Caco-2 (cell line): Measurements from ENCODE around the gene CDS1. TPM values are rescaled to one million over a fixed set of nuclear protein-coding genes. Genes with fewer than 3 reads are reported as not detected.

Experiments used
- BruUV-seq: library from RNA; stranded (reverse); fragments of 400-500 nt; replicated peaks from 2 replicates; lab custom pipeline; 2021; lab: Mats Ljungman, UMichigan
- CTCF ChIA-PET: fragments of 300-600 bp; sonication (Branson Sonifier 250); formaldehyde crosslinking; loops from one replicate; lab custom pipeline; 2022; ENCODE audit warnings: antibody characterized with exemption; lab: Charles Lee
- POLR2A ChIA-PET: fragments of 300-600 bp; sonication (Branson Sonifier 250); formaldehyde crosslinking; loops from one replicate; lab custom pipeline; 2022; ENCODE audit warnings: antibody characterized with exemption; lab: Charles Lee
- DNase-seq, 2 experiments: peaks; one replicate each; pipeline versions ENCODE4 v3.0.0 to v3.0.0-alpha.2; 2020 to 2022
- H3K27me3 ChIP-seq: replicated peaks from 2 replicates; pipeline ENCODE4 v1.6.0; 2011; ENCODE audit warnings: low read length; ENCODE audit not compliant: control insufficient read depth, insufficient read depth
- H3K36me3 ChIP-seq: 2 replicates; pipeline ENCODE4 v1.5.1; 2011; ENCODE audit warnings: low read length; ENCODE audit not compliant: control insufficient read depth, insufficient read depth
- H3K4me1 ChIP-seq: fragments of 250-450 bp; sonication (Bioruptor Pico); 2 replicates; pipeline ENCODE4 v1.5.1; 2020; ENCODE audit warnings: mild to moderate bottlenecking
- H3K4me3 ChIP-seq: 2 replicates; pipeline ENCODE4 v1.5.1; 2011; ENCODE audit warnings: low read depth, mild to moderate bottlenecking, control low read depth, low read length
- H3K9me3 ChIP-seq: fragments of 250-450 bp; sonication (Bioruptor Pico); 2 replicates; pipeline ENCODE4 v1.5.1; 2020; ENCODE audit warnings: mild to moderate bottlenecking, moderate library complexity
- H3K27ac Mint-ChIP-seq: one replicate; pipeline ENCODE4 v1.8.0; 2022; ENCODE audit warnings: mixed read lengths; ENCODE audit not compliant: unreplicated experiment
- H3K27me3 Mint-ChIP-seq: one replicate; pipeline ENCODE4 v1.8.0; 2022; ENCODE audit warnings: mixed read lengths; ENCODE audit not compliant: insufficient read depth, unreplicated experiment
- H3K36me3 Mint-ChIP-seq: one replicate; pipeline ENCODE4 v1.8.0; 2022; ENCODE audit warnings: mild to moderate bottlenecking, mixed read lengths; ENCODE audit not compliant: insufficient read depth, unreplicated experiment
- H3K4me1 Mint-ChIP-seq: one replicate; pipeline ENCODE4 v1.8.0; 2022; ENCODE audit warnings: low read depth, mixed read lengths; ENCODE audit not compliant: unreplicated experiment
- H3K4me3 Mint-ChIP-seq: one replicate; pipeline ENCODE4 v1.8.0; 2022; ENCODE audit warnings: mild to moderate bottlenecking, moderate library complexity, mixed read lengths; ENCODE audit not compliant: unreplicated experiment
- H3K9me3 Mint-ChIP-seq: one replicate; pipeline ENCODE4 v1.8.0; 2022; ENCODE audit warnings: mixed read lengths; ENCODE audit not compliant: unreplicated experiment
- CTCF ChIP-seq, 2 experiments: fragments of 200-600 bp in 1 of 2; IDR thresholded peaks; 1 replicate in 1 of 2; 2 replicates in 1 of 2; pipeline versions ENCODE4 v1.5.1 to v1.8.0; 2011 to 2022; ENCODE audit warnings: antibody characterized with exemption in 1 of 2, control low read depth in 1 of 2, inconsistent platforms in 1 of 2, low read depth in 1 of 2, low read length in 1 of 2, mild to moderate bottlenecking in 1 of 2, moderate library complexity in 1 of 2; ENCODE audit not compliant: insufficient read depth in 1 of 2, severe bottlenecking in 1 of 2, unreplicated experiment in 1 of 2
- intact Hi-C: fragments of 100-400 bp; cut with micrococcal nuclease; formaldehyde crosslinking; loops from one replicate; pipeline ENCODE4 v1.10.0; 2022; ENCODE audit not compliant: unreplicated experiment
- total RNA-seq: library from RNA; stranded (reverse); gene quantifications from 2 replicates; pipeline ENCODE4 v1.2.3, GENCODE V29; 2022

Gene CDS1
- total RNA-seq, 1 experiment from 2014 or later, result 18.1 TPM

GRCh38 chr4:84585251-84585650, 2.3 kb downstream of the CDS1 start:
- TF ChIP-seq CTCF (IDR thresholded peaks at IDR 0.05; ENCODE audit: insufficient read depth in 1 of 2, low read depth in 1 of 2, low read length in 1 of 2, severe bottlenecking in 1 of 2, unreplicated experiment in 1 of 2), result no peak
- intact Hi-C loops, result no loop called here
- no peak for DNase-seq
- peaks cover 43% of the 10 kb centered on the region for H3K4me1 Mint-ChIP-seq
- H3K4me3 Mint-ChIP-seq, result peak overlapping the region; percentile 46
- ChIA-PET POLR2A (no interaction called here), CTCF (no interaction called here)
- H3K9me3 Mint-ChIP-seq, result peaks cover 18% of the 10 kb centered on the region
- Histone ChIP-seq H3K4me1 (peaks cover 37% of the 10 kb centered on the region), H3K9me3 (peaks cover 5% of the 10 kb centered on the region; the same call in 1 of the 2 replicates), H3K4me3 (no peak overlapping the region; the same call in 1 of the 2 replicates), H3K27me3 (no peaks in the 10 kb centered on the region), H3K36me3 (no peaks in the 10 kb centered on the region; the same call in 1 of the 2 replicates)
- no peak overlapping the region for H3K27ac Mint-ChIP-seq
- peaks cover 24% of the 10 kb centered on the region for H3K36me3 Mint-ChIP-seq
- no TSS peak for BruUV-seq
- H3K27me3 Mint-ChIP-seq, result no peaks in the 10 kb centered on the region

GRCh38 chr4:84594724-84595123, 11.8 kb downstream of the CDS1 start:
- Mint-ChIP-seq H3K9me3 (no peaks in the 10 kb centered on the region), H3K27ac (no peak overlapping the region), H3K4me1 (peaks cover 24% of the 10 kb centered on the region), H3K4me3 (no peak overlapping the region), H3K27me3 (no peaks in the 10 kb centered on the region), H3K36me3 (peaks cover 5% of the 10 kb centered on the region)
- no peaks in the 10 kb centered on the region for H3K27me3 ChIP-seq
- peaks cover 54% of the 10 kb centered on the region for H3K4me1 ChIP-seq
- no peaks in the 10 kb centered on the region for H3K36me3 ChIP-seq
- no peak overlapping the region for H3K4me3 ChIP-seq
- CTCF ChIA-PET, result no interaction called here
- no peak for DNase-seq
- no peaks in the 10 kb centered on the region for H3K9me3 ChIP-seq
- no peak for TF ChIP-seq CTCF (IDR thresholded peaks at IDR 0.05; ENCODE audit: insufficient read depth in 1 of 2, low read depth in 1 of 2, low read length in 1 of 2, severe bottlenecking in 1 of 2, unreplicated experiment in 1 of 2)
- intact Hi-C loops, result no loop called here
- BruUV-seq, result no TSS peak
- POLR2A ChIA-PET, result no interaction called here

GRCh38 chr4:84596826-84597225, 13.9 kb downstream of the CDS1 start:
- ChIA-PET CTCF (no interaction called here), POLR2A (interaction anchor here (0.6 kb wide), 1 partner anchor 14 kb away, joined by 3 read pairs; no protein-coding TSS in a partner anchor)
- Mint-ChIP-seq H3K36me3 (peaks cover 10% of the 10 kb centered on the region), H3K9me3 (no peaks in the 10 kb centered on the region), H3K27me3 (no peaks in the 10 kb centered on the region), H3K4me1 (peaks cover 13% of the 10 kb centered on the region), H3K4me3 (no peak overlapping the region), H3K27ac (peak overlapping the region; percentile 92)
- H3K36me3 ChIP-seq, result no peaks in the 10 kb centered on the region
- no TSS peak for BruUV-seq
- intact Hi-C loops, result no loop called here
- H3K9me3 ChIP-seq, result no peaks in the 10 kb centered on the region
- TF ChIP-seq CTCF (IDR thresholded peaks at IDR 0.05; ENCODE audit: insufficient read depth in 1 of 2, low read depth in 1 of 2, low read length in 1 of 2, severe bottlenecking in 1 of 2, unreplicated experiment in 1 of 2), result no peak
- H3K4me3 ChIP-seq, result no peak overlapping the region
- H3K27me3 ChIP-seq, result no peaks in the 10 kb centered on the region
- DNase-seq, result peak; percentile 53 to 58
- peaks cover 41% of the 10 kb centered on the region for H3K4me1 ChIP-seq
